ENCODE data around the gene TOMM7. TPM values are rescaled to one million over a fixed set of nuclear protein-coding genes. Genes with fewer than 3 reads are reported as not detected.
"Not testable (repeated sequence)": the region's sequence is repeated elsewhere in the genome, so short reads cannot be mapped to it uniquely, and the experiment has no call there.

Gene TOMM7
- total and polyA plus RNA-seq, 12 donors: 94.2 to 574 (median 275) TPM

- Histone ChIP-seq H3K9me3 (replicated peaks in 1 of 3) (no peaks in the 10 kb centered on the region), H3K36me3 (replicated peaks in 1 of 2) (no peaks in the 10 kb centered on the region), H3K4me3 (no peak overlapping the region), H3K4me1 (replicated peaks in 1 of 2) (peaks cover 0 to 4% of the 10 kb centered on the region in 2 donors), H3K27me3 (no peaks in the 10 kb centered on the region), H3K27ac (no peak overlapping the region)
- intact Hi-C loops (cut with DNase I): loop anchor here (10.0 kb wide), 2 partner anchors 164 to 174 kb away; partner anchors contain the start of gene HYCC1 (in 1 of the 2)
- DNase-seq: no peak
- no peak for TF ChIP-seq POLR2A (IDR thresholded peaks at IDR 0.05)
- no peak for TF ChIP-seq CTCF (IDR thresholded peaks at IDR 0.05)
- WGBS, 4 donors: 79 to 88% (median 82%) methylated on average over 2 of the region's 2 CpGs
Measured at GRCh38 chr7:22851145-22851544, 28.5 kb upstream of the TOMM7 start.

- DNase-seq; H3K27ac ChIP-seq; H3K36me3 ChIP-seq (replicated peaks in 1 of 2); H3K4me3 ChIP-seq; H3K4me1 ChIP-seq (replicated peaks in 1 of 2); H3K9me3 ChIP-seq (replicated peaks in 1 of 3); H3K27me3 ChIP-seq: not testable (repeated sequence)
- intact Hi-C loops (cut with DNase I): loop anchor here (10.0 kb wide), 2 partner anchors 164 to 174 kb away; partner anchors contain the start of gene HYCC1 (in 1 of the 2)
- 77 to 88% (median 82%) methylated on average over 1 of the region's 1 CpG for WGBS, 4 donors
Measured at GRCh38 chr7:22850394-22850793, 27.7 kb upstream of the TOMM7 start.

- no peak overlapping the region for H3K27ac ChIP-seq
- 33 to 64% (median 47%) methylated on average over 1 of the region's 1 CpG for WGBS, 4 donors
- intact Hi-C loops (cut with DNase I): loop anchor here (10.0 kb wide), 2 partner anchors 165 to 175 kb away; partner anchors contain the start of gene HYCC1 (in 1 of the 2)
Measured at GRCh38 chr7:22849662-22850061, 27.0 kb upstream of the TOMM7 start.

GRCh38 chr7:22849172-22849571 is 26.5 kb upstream of the TOMM7 start:
- no peak overlapping the region for H3K27ac ChIP-seq

More at GRCh38 chr7:22849662-22850061, 27.0 kb upstream of the TOMM7 start:
- DNase-seq: no peak
- no peaks in the 10 kb centered on the region for H3K9me3 ChIP-seq (replicated peaks in 1 of 3)
- H3K27me3 ChIP-seq: no peaks in the 10 kb centered on the region
- H3K36me3 ChIP-seq (replicated peaks in 1 of 2): no peaks in the 10 kb centered on the region
- TF ChIP-seq POLR2A (IDR thresholded peaks at IDR 0.05) (no peak), CTCF (IDR thresholded peaks at IDR 0.05) (no peak)
- no peak overlapping the region for H3K4me3 ChIP-seq
- H3K4me1 ChIP-seq (replicated peaks in 1 of 2): no peaks in the 10 kb centered on the region

More at GRCh38 chr7:22849172-22849571, 26.5 kb upstream of the TOMM7 start:
- intact Hi-C loops (cut with DNase I): no loop called here
- TF ChIP-seq POLR2A (IDR thresholded peaks at IDR 0.05) (no peak), CTCF (IDR thresholded peaks at IDR 0.05) (no peak)
- no peaks in the 10 kb centered on the region for H3K9me3 ChIP-seq (replicated peaks in 1 of 3)
- no peaks in the 10 kb centered on the region for H3K36me3 ChIP-seq (replicated peaks in 1 of 2)
- H3K4me1 ChIP-seq (replicated peaks in 1 of 2): no peaks in the 10 kb centered on the region
- no peaks in the 10 kb centered on the region for H3K27me3 ChIP-seq
- 19 to 29% (median 28%) methylated on average over 2 of the region's 2 CpGs for WGBS, 4 donors
- H3K4me3 ChIP-seq: no peak overlapping the region
- no peak for DNase-seq
